AG09309 (cell line): ENCODE measurements around the gene TAOK1.

ENCODE experiments used
- DNase-seq: peaks from one replicate; pipeline ENCODE4 v3.0.0-alpha.2; 2010; ENCODE audit warnings: low read depth
- H3K4me3 ChIP-seq: 2 replicates; pipeline ENCODE4 v1.5.1; 2011; ENCODE audit warnings: mild to moderate bottlenecking, low read depth, low read length, moderate library complexity; ENCODE audit not compliant: control insufficient read depth
- TF ChIP-seq, protein P1 (sequence below): IDR thresholded peaks from 2 replicates; pipeline ENCODE4 v1.5.1; 2011; ENCODE audit warnings: mild to moderate bottlenecking, low read depth, low read length, inconsistent platforms; ENCODE audit not compliant: insufficient read depth, control insufficient read depth; ENCODE audit errors: missing control alignments

The TAOK1 gene

DNA sequence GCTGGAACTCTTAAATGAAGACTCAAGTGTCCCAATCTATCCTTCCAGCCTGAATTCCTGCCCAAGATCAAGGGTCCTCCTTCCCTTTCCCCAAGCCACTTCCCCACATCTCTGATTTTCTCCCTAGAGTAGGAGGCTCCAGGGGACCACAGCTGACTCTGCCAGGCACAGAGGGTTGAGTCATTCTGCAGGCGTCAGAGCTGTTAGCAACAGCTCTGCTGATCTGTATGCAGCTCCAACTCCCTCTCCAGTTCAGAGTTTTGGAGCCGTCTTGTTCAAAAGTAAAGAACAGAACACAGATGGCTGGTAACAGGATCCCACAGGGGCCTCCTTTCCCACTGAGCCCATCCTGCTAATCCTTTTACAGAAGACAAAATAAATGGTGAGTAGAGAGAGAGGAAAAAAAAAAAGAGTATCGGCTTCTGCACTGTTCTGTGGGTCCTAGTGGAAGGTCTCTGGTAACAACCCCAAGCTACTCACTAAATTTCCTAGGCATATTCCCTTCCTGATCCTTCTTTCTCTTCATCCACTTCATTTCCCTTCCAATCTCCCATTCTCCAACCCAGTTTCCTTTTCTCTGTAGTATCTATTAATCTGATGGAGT, 13.4 kb upstream of the TAOK1 start:
- TF ChIP-seq, protein P1, sequence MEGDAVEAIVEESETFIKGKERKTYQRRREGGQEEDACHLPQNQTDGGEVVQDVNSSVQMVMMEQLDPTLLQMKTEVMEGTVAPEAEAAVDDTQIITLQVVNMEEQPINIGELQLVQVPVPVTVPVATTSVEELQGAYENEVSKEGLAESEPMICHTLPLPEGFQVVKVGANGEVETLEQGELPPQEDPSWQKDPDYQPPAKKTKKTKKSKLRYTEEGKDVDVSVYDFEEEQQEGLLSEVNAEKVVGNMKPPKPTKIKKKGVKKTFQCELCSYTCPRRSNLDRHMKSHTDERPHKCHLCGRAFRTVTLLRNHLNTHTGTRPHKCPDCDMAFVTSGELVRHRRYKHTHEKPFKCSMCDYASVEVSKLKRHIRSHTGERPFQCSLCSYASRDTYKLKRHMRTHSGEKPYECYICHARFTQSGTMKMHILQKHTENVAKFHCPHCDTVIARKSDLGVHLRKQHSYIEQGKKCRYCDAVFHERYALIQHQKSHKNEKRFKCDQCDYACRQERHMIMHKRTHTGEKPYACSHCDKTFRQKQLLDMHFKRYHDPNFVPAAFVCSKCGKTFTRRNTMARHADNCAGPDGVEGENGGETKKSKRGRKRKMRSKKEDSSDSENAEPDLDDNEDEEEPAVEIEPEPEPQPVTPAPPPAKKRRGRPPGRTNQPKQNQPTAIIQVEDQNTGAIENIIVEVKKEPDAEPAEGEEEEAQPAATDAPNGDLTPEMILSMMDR: no peak
- peak; percentile 41 for DNase-seq
- no peak overlapping the region; the same call in 1 of the 2 replicates for H3K4me3 ChIP-seq

DNA sequence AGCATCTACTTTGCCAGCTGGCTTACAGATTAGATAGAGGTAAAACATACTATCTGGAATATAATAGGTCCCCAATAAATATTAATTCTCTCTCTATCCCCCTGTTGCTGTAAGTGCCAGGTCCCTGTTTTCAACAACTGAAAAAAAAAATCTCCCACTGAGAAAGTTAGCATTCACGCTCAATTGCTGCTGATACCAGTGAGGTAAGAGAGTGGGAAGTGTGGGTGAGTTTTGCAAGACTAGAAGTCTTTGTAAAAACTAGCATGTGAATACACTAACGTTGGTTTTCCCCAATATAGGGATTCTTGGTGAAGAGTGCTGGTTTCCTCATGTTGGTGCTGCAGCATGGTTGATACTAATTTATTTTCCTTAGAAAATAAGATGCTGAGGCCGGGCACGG, 11.7 kb upstream of the TAOK1 start:
- no peak for DNase-seq
- TF ChIP-seq, protein P1: no peak

DNA sequence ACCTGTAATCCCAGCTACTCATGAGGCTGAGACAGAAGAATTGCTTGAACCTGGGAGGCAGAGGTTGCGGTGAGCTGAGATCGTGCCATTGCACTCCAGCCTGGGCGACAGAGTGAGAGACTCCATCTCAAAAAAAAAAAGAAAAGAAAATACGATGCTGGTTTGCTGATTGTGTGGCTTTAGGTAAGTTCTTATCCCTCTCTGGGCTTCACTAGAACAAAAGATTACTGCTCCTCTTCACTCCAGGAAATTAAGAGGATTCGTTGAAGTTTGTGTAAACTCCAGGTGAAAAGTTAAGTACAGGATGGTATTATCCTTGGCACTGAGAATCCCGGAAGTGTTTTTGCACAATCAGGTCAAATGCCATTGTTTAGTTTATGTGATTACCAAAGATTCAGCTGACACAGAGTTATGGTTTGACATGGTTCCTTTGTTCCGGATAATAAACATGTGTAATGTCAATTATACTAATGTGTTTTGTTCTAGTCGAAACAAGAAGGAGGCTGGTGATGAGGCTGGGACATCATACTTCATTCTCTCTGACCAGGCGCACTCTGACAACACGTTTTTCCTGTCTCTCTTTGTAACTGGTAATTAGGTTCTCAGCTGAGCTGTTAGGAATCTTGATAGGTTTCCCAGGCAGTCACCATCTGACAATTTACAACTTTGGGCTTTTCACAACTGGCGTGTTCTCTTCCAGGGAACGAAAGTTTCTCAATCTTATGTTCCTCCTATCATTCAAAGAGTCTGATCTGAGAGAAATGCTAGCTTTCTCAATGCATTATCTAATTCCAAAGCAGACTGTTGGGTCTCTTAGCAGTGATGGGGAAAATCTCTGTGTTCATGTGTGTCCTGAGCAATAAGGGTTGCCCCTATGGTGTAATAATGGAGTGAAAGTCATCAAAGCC, 10.8 kb upstream of the TAOK1 start:
- no peak overlapping the region for H3K4me3 ChIP-seq
- no peak for DNase-seq
- TF ChIP-seq, protein P1: no peak

More for the DNA sequence above, 11.7 kb upstream of the TAOK1 start:
- H3K4me3 ChIP-seq: no peak overlapping the region

DNA sequence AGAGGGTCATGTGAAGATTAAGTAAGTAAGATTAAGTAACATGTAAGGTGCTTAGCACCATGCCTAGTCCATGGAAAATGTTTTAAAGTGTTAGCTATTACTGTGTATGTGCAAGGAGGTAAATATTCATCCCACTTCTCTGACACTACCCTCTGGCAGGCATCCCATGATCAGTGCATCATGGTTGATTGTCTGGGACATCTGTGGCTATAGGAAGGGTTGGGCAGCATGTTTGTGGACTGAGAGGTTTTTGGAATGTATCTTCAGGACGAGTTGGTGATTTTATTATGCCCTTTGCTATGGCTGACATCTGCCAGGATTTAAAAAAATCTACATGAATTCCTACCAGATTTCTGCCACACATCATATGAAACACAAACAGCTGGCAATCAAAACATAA, 6.5 kb upstream of the TAOK1 start:
- no peak overlapping the region for H3K4me3 ChIP-seq
- DNase-seq: no peak
- TF ChIP-seq, protein P1: no peak

DNA sequence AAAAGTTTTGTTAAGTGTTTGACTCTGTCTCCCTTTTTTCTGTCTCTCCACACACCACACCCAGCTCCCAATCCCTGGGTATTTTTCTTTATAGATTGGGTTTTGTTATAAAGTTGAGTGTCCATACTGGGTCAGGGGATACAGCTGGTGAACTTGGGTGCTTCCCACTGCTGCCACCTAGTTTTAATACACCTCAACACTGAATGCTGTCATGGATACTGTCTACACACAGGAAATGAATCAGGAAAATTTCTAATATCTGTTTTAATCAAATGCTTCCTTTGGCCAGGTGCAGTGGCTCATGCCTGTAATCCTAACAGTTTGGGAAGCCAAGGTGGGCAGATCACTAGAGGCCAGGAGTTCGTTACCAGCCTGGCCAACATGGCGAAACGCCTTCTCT, 5.3 kb upstream of the TAOK1 start:
- TF ChIP-seq, protein P1: no peak
- DNase-seq: no peak
- no peak overlapping the region for H3K4me3 ChIP-seq

DNA sequence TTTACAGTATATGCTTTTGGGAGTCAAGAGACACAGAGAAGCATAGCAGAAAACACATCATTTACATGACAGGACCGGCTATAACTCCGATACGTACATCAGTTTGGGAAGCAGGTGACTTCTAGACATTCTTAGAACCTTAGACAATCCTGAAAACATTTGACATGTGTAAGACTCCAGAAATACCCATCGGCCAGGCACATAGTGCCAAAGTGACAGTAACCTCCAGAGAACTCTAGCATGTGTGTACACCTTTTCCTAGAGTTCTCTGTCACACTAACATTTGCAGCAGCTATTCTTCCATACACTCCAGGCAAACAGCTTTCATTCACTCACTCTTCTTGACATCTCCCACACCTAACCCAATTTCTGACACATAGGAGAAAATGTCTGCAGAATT, 3.4 kb upstream of the TAOK1 start:
- no peak overlapping the region for H3K4me3 ChIP-seq
- TF ChIP-seq, protein P1: no peak
- DNase-seq: no peak
